ENCODE measurements around the gene MCTP2. TPM values are rescaled to one million over a fixed set of nuclear protein-coding genes. Genes with fewer than 3 reads are reported as not detected.

The MCTP2 gene
- total and polyA plus RNA-seq, 2 donors, result 6.7 to 9.3 TPM

DNA sequence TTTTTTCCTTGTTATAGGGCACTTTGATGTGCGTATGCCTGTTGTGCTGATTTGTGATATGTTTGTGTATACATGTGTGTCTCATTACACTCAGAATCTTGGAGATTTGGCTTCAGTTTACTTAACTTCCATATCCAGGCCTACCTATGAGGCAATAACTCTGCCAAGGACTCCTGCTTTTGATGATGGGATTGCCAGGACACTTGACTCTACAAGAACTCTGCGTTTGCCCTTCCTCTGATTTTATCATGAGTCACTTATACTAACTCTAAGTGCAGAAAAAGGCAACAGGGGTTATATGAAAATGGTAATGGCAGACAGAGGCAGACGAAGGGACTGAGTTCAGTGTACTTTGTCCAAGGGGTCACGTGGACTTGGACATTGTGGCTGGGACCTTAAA lies 33.6 kb downstream of the MCTP2 start:
- H3K4me3 ChIP-seq (ENCODE audit: low read length in 2 of 2), result no peak overlapping the region
- H3K9me3 ChIP-seq (ENCODE audit: control insufficient read depth in 2 of 2, insufficient read depth in 1 of 2, low read length in 1 of 2), result no peaks in the 10 kb centered on the region
- no peak overlapping the region for H3K27ac ChIP-seq (ENCODE audit: low read depth in 1 of 2, low read length in 1 of 2)
- WGBS, result 96% methylated on average over 4 of the region's 4 CpGs
- no peaks in the 10 kb centered on the region for H3K4me1 ChIP-seq (ENCODE audit: control insufficient read depth in 2 of 2, insufficient read depth in 2 of 2, low read length in 2 of 2)
- DNase-seq (ENCODE audit: low read depth in 6 of 9, low spot score in 9 of 9), result no peak
- no peaks in the 10 kb centered on the region for H3K27me3 ChIP-seq (ENCODE audit: control insufficient read depth in 2 of 2, insufficient read depth in 1 of 2, low read length in 1 of 2)
- H3K36me3 ChIP-seq (ENCODE audit: control insufficient read depth in 2 of 2, insufficient read depth in 2 of 2, low read length in 1 of 2), result no peaks in the 10 kb centered on the region

DNA sequence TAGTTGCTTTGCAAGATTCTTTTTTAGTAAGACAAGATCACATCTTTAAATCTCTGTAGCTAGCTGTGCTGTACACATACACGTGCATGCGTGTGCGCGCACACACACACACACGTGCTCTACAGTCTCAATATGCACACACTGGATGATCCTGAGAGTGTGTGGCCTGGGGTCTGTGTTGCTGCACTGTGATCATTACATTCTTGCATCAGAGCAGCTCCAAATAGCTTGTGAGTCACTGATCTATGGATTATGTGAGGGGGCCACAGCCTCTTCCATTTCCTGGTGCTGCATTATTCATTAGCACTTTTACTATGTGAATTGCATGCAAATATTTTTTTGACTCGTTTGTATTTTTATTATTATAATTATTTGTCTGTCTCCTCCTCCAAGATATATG lies 34.6 kb downstream of the MCTP2 start:
- DNase-seq (ENCODE audit: low read depth in 6 of 9, low spot score in 9 of 9), result no peak

DNA sequence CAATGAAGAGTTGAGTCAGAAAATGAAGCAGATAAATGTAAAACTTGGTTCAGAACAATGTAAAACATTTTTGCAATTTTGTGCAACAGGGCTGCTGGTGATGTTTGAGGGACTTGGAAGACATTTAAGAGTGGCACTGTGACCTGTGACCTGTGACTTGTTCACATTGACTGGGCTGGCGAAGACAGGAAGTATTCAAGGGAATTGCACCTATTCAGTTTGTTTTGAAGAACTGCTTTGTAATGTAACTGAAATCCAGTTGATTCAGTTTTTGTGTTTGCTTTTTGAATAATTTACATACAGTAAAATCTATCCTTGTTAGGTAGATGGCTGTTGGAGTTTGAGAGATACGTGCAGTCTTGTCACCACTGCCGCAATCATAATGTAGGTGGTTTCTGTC lies 35.4 kb downstream of the MCTP2 start:
- H3K4me1 ChIP-seq (ENCODE audit: control insufficient read depth in 2 of 2, insufficient read depth in 2 of 2, low read length in 2 of 2), result no peaks in the 10 kb centered on the region
- H3K36me3 ChIP-seq (ENCODE audit: control insufficient read depth in 2 of 2, insufficient read depth in 2 of 2, low read length in 1 of 2), result no peaks in the 10 kb centered on the region
- no peaks in the 10 kb centered on the region for H3K27me3 ChIP-seq (ENCODE audit: control insufficient read depth in 2 of 2, insufficient read depth in 1 of 2, low read length in 1 of 2)
- no peak overlapping the region for H3K27ac ChIP-seq (ENCODE audit: low read depth in 1 of 2, low read length in 1 of 2)
- DNase-seq (ENCODE audit: low read depth in 6 of 9, low spot score in 9 of 9), result no peak
- H3K4me3 ChIP-seq (ENCODE audit: low read length in 2 of 2), result no peak overlapping the region
- no peaks in the 10 kb centered on the region for H3K9me3 ChIP-seq (ENCODE audit: control insufficient read depth in 2 of 2, insufficient read depth in 1 of 2, low read length in 1 of 2)
- WGBS, result 93% methylated on average over 3 of the region's 3 CpGs

More for the DNA sequence above, 34.6 kb downstream of the MCTP2 start:
- Histone ChIP-seq H3K4me1 (ENCODE audit: control insufficient read depth in 2 of 2, insufficient read depth in 2 of 2, low read length in 2 of 2) (no peaks in the 10 kb centered on the region), H3K4me3 (ENCODE audit: low read length in 2 of 2) (no peak overlapping the region), H3K36me3 (ENCODE audit: control insufficient read depth in 2 of 2, insufficient read depth in 2 of 2, low read length in 1 of 2) (no peaks in the 10 kb centered on the region), H3K27me3 (ENCODE audit: control insufficient read depth in 2 of 2, insufficient read depth in 1 of 2, low read length in 1 of 2) (no peaks in the 10 kb centered on the region), H3K27ac (ENCODE audit: low read depth in 1 of 2, low read length in 1 of 2) (no peak overlapping the region), H3K9me3 (ENCODE audit: control insufficient read depth in 2 of 2, insufficient read depth in 1 of 2, low read length in 1 of 2) (no peaks in the 10 kb centered on the region)
- WGBS, result 86% methylated on average over 6 of the region's 6 CpGs

DNA sequence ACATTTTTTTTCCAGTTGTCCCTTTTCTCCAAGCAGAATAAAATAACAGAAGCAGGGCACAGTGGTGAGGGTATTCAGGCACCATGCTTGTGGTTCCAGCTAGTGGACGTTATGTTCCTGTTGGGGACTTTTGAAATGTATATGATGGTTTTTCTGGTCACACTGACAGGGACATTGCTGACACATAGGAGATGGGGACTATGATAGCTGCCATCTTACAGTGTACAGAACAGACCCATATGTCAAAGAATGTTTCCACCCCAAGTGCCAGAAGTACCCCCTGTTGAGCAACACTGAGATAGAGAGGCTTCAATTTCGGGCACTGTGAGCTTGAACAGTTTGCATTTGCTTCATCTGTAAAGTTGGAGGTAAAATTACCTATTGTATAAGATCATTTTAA lies 38.6 kb downstream of the MCTP2 start:
- 98% methylated on average over 2 of the region's 2 CpGs for WGBS
- H3K9me3 ChIP-seq (ENCODE audit: control insufficient read depth in 2 of 2, insufficient read depth in 1 of 2, low read length in 1 of 2), result no peaks in the 10 kb centered on the region
- no peak overlapping the region for H3K27ac ChIP-seq (ENCODE audit: low read depth in 1 of 2, low read length in 1 of 2)
- H3K36me3 ChIP-seq (ENCODE audit: control insufficient read depth in 2 of 2, insufficient read depth in 2 of 2, low read length in 1 of 2), result no peaks in the 10 kb centered on the region
- no peaks in the 10 kb centered on the region for H3K27me3 ChIP-seq (ENCODE audit: control insufficient read depth in 2 of 2, insufficient read depth in 1 of 2, low read length in 1 of 2)
- no peak for DNase-seq (ENCODE audit: low read depth in 6 of 9, low spot score in 9 of 9)
- no peaks in the 10 kb centered on the region for H3K4me1 ChIP-seq (ENCODE audit: control insufficient read depth in 2 of 2, insufficient read depth in 2 of 2, low read length in 2 of 2)
- no peak overlapping the region for H3K4me3 ChIP-seq (ENCODE audit: low read length in 2 of 2)

DNA sequence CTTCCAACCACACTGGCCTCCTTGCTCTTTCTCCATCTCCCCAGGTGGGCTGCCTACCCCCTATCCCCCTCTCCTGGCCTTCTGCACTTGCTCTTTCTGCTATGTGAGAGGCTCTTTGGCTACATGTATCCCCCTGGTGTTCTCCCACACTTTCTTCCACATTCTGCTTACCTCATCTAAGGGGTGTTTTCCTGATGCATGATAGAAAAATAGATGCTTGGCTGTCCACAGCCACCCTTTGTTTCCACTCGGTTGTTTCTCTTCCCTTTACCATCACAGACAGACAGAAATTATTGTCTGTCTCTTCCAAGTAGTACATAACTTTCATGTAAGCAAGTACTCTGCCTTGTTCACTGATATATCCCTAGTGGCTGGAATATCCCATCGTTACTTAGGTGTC lies 39.2 kb downstream of the MCTP2 start:
- H3K4me1 ChIP-seq (ENCODE audit: control insufficient read depth in 2 of 2, insufficient read depth in 2 of 2, low read length in 2 of 2), result no peaks in the 10 kb centered on the region
- no peak overlapping the region for H3K4me3 ChIP-seq (ENCODE audit: low read length in 2 of 2)
- WGBS, result 96% methylated on average over 2 of the region's 2 CpGs
- H3K27me3 ChIP-seq (ENCODE audit: control insufficient read depth in 2 of 2, insufficient read depth in 1 of 2, low read length in 1 of 2), result no peaks in the 10 kb centered on the region
- no peaks in the 10 kb centered on the region for H3K9me3 ChIP-seq (ENCODE audit: control insufficient read depth in 2 of 2, insufficient read depth in 1 of 2, low read length in 1 of 2)
- no peak overlapping the region for H3K27ac ChIP-seq (ENCODE audit: low read depth in 1 of 2, low read length in 1 of 2)
- no peaks in the 10 kb centered on the region for H3K36me3 ChIP-seq (ENCODE audit: control insufficient read depth in 2 of 2, insufficient read depth in 2 of 2, low read length in 1 of 2)
- no peak for DNase-seq (ENCODE audit: low read depth in 6 of 9, low spot score in 9 of 9)

DNA sequence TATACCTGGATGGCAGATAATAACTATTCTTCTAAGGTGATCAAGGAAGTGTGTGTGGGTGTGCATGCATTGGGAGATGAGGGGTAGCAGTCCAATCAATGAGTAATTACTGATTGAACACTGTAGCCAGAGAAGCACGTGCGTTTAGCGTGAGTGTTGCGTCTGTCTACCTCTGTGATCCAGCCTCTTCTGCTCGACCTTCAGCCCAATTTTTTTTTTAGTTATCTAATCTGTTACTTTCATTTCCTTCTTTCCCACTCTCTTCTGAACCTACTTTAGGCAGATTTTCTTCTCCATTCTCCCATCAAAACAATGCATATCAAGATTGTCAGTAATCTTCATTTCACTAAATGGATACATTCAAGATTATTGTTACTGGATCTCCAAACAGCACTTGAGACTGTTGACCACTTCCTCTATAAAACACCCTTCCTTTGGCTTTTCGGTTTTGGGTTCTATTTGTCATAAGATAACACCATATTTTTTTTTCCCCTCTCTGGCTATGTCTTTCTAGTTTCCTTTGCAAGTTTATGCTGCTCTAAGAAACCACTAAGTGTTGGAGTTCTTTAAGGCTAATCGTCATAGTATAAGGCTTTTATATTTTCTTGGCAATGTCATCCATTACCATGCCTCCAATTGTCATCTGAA lies 41.0 kb downstream of the MCTP2 start:
- WGBS, result 41% methylated on average over 7 of the region's 7 CpGs
- H3K9me3 ChIP-seq (ENCODE audit: control insufficient read depth in 2 of 2, insufficient read depth in 1 of 2, low read length in 1 of 2), result no peaks in the 10 kb centered on the region
- H3K36me3 ChIP-seq (ENCODE audit: control insufficient read depth in 2 of 2, insufficient read depth in 2 of 2, low read length in 1 of 2), result no peaks in the 10 kb centered on the region
- no peak overlapping the region for H3K27ac ChIP-seq (ENCODE audit: low read depth in 1 of 2, low read length in 1 of 2)
- no peaks in the 10 kb centered on the region for H3K27me3 ChIP-seq (ENCODE audit: control insufficient read depth in 2 of 2, insufficient read depth in 1 of 2, low read length in 1 of 2)
- no peaks in the 10 kb centered on the region for H3K4me1 ChIP-seq (ENCODE audit: control insufficient read depth in 2 of 2, insufficient read depth in 2 of 2, low read length in 2 of 2)
- H3K4me3 ChIP-seq (ENCODE audit: low read length in 2 of 2), result no peak overlapping the region
- DNase-seq (ENCODE audit: low read depth in 6 of 9, low spot score in 9 of 9), result no peak

DNA sequence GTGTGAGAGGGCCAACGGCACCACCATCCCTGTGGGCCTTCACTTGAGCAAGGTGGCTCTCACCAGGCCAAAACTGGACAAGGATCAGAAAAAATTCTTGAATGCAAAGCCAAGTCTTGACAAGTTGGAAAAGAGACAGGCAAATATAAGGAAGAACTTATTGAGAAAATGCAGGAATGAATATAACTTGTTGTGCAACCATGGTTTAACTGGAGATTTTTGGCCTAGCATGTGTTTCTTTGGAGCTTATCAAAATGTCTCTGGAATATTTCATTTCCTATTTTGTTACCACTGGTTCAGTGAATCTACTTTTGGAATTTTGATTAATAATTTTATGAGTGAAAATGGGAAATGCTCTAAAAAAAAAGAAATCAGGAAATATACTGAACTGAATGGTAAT lies 42.5 kb downstream of the MCTP2 start:
- Histone ChIP-seq H3K4me1 (ENCODE audit: control insufficient read depth in 2 of 2, insufficient read depth in 2 of 2, low read length in 2 of 2) (no peaks in the 10 kb centered on the region), H3K9me3 (ENCODE audit: control insufficient read depth in 2 of 2, insufficient read depth in 1 of 2, low read length in 1 of 2) (no peaks in the 10 kb centered on the region), H3K27ac (ENCODE audit: low read depth in 1 of 2, low read length in 1 of 2) (no peak overlapping the region), H3K27me3 (ENCODE audit: control insufficient read depth in 2 of 2, insufficient read depth in 1 of 2, low read length in 1 of 2) (no peaks in the 10 kb centered on the region), H3K4me3 (ENCODE audit: low read length in 2 of 2) (no peak overlapping the region), H3K36me3 (ENCODE audit: control insufficient read depth in 2 of 2, insufficient read depth in 2 of 2, low read length in 1 of 2) (no peaks in the 10 kb centered on the region)
- no peak for DNase-seq (ENCODE audit: low read depth in 6 of 9, low spot score in 9 of 9)
- 91% methylated on average over 1 of the region's 1 CpG for WGBS

DNA sequence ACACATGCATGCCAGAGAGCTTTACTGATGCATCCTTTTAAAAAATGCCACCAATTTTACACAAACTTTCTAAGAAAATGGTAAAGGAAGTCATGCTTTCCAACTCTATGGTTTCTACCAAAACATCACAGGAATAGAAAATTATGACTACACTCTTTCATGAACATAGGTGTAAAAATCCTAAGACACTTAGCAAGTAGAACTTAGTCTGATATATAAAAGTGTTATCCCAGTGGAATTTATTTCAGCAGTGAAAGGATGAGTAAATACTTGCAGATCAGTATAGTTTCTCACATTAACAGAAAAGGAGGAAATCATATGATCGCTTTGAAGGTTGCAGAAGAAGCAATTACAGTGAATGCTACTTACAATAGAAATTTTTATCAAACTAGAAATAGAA lies 43.4 kb downstream of the MCTP2 start:
- Histone ChIP-seq H3K4me3 (ENCODE audit: low read length in 2 of 2) (no peak overlapping the region), H3K9me3 (ENCODE audit: control insufficient read depth in 2 of 2, insufficient read depth in 1 of 2, low read length in 1 of 2) (no peaks in the 10 kb centered on the region), H3K36me3 (ENCODE audit: control insufficient read depth in 2 of 2, insufficient read depth in 2 of 2, low read length in 1 of 2) (no peaks in the 10 kb centered on the region), H3K27ac (ENCODE audit: low read depth in 1 of 2, low read length in 1 of 2) (no peak overlapping the region), H3K4me1 (ENCODE audit: control insufficient read depth in 2 of 2, insufficient read depth in 2 of 2, low read length in 2 of 2) (no peaks in the 10 kb centered on the region), H3K27me3 (ENCODE audit: control insufficient read depth in 2 of 2, insufficient read depth in 1 of 2, low read length in 1 of 2) (no peaks in the 10 kb centered on the region)
- 95% methylated on average over 1 of the region's 1 CpG for WGBS
- DNase-seq (ENCODE audit: low read depth in 6 of 9, low spot score in 9 of 9), result no peak

DNA sequence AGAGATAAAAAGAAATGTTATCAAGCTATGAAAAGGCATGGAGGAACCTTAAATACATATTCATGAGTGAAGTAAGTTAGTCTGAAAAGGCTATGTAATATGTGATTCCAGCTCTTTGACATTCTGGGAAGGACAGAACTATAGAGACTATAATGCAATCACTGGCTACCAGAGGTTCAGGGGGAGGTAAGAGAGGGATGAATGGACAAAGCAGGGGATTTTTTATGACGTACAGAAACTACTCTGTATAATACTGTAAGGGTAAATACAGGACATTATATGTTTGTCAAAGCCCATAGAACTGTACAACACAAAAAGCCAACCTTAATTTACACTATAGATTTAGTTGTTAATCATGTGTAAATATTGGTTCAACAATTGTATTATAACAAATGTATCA lies 46.1 kb downstream of the MCTP2 start:
- H3K27ac ChIP-seq (ENCODE audit: low read depth in 1 of 2, low read length in 1 of 2), result no peak overlapping the region
- WGBS, result 95% methylated on average over 1 of the region's 1 CpG

DNA sequence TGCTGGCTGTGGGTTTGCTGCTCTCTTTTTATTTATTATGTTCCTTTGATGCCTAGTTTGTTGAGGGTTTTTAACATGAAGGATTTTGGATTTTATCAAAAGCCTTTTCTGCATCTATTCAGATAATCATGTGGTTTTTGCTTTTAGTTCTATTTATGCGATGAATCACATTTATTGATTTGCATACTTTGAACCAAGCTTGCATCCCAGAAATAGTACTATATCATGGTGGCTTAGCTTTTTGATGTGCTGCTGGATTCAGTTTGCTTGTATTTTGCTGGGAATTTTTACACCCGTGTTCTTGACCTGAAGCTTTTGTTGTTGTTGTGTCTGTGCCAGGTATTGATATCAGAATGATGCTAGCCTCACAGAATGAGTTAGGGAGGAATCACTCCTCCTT lies 48.4 kb downstream of the MCTP2 start:
- no peak overlapping the region for H3K27ac ChIP-seq (ENCODE audit: low read depth in 1 of 2, low read length in 1 of 2)
- WGBS, result 90% methylated on average over 2 of the region's 2 CpGs
- H3K27me3 ChIP-seq (ENCODE audit: control insufficient read depth in 2 of 2, insufficient read depth in 1 of 2, low read length in 1 of 2), result no peaks in the 10 kb centered on the region
- no peaks in the 10 kb centered on the region for H3K9me3 ChIP-seq (ENCODE audit: control insufficient read depth in 2 of 2, insufficient read depth in 1 of 2, low read length in 1 of 2)
- H3K4me1 ChIP-seq (ENCODE audit: control insufficient read depth in 2 of 2, insufficient read depth in 2 of 2, low read length in 2 of 2), result peaks cover 5 to 10% of the 10 kb centered on the region in 2 donors
- no peaks in the 10 kb centered on the region for H3K36me3 ChIP-seq (ENCODE audit: control insufficient read depth in 2 of 2, insufficient read depth in 2 of 2, low read length in 1 of 2)
- no peak overlapping the region for H3K4me3 ChIP-seq (ENCODE audit: low read length in 2 of 2)
- no peak for DNase-seq (ENCODE audit: low read depth in 6 of 9, low spot score in 9 of 9)

More for the DNA sequence above, 46.1 kb downstream of the MCTP2 start:
- Histone ChIP-seq H3K9me3 (ENCODE audit: control insufficient read depth in 2 of 2, insufficient read depth in 1 of 2, low read length in 1 of 2) (no peaks in the 10 kb centered on the region), H3K27me3 (ENCODE audit: control insufficient read depth in 2 of 2, insufficient read depth in 1 of 2, low read length in 1 of 2) (no peaks in the 10 kb centered on the region), H3K4me3 (ENCODE audit: low read length in 2 of 2) (no peak overlapping the region), H3K4me1 (ENCODE audit: control insufficient read depth in 2 of 2, insufficient read depth in 2 of 2, low read length in 2 of 2) (peaks cover 0 to 2% of the 10 kb centered on the region in 2 donors), H3K36me3 (ENCODE audit: control insufficient read depth in 2 of 2, insufficient read depth in 2 of 2, low read length in 1 of 2) (no peaks in the 10 kb centered on the region)
- DNase-seq (ENCODE audit: low read depth in 6 of 9, low spot score in 9 of 9), result no peak
